NCI-H1092 treated with DMSO at 0.1 percent for 48 hours (cell line): Measurements from ENCODE around the gene MS4A15.
"Not testable (repeated sequence)": the region's sequence is repeated elsewhere in the genome, so short reads cannot be mapped to it uniquely, and the experiment has no call there.

Experiments used
- DNase-seq: peaks from one replicate; lab custom pipeline; 2025; lab: John Stamatoyannopoulos, UW

Gene MS4A15

DNA sequence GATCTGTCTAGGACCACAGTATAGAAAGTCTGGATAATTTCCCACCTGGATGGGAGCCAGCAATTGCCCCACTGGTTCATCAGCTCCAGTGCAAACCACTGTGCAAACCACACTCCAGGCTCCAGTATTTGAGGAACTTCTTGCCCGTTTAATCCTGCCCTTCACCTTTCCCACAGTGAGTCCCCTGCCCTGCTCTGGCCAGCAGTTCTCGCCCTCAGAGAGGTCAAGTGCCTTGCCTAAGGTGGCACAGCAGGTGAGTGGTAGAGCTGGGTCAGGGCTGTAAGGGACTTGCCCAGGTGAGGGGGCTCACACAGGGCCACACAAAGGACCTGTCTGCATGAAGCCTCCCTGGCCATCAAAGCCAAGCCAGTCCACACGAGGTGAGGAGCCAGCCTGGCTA lies 52.6 kb downstream of the MS4A15 start:
- DNase-seq: no peak

DNA sequence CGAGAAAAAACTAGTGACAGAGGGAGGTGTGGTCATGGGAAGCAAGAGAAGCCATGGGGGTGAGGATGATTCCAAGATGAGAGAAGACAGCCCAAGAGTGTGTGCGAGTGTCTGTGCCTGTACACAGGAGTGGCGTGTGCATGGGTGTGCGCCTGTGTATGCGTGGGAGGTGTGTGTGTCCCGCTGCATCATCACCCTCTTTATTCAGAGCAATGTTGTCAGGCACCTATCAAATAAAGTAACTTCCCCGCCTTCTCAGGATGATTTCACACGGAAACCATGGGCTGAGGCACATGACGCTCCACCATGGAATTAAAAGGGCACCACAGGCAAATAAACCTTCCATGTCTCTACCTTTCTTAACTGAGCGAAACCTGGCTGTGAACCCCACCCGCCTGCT lies 53.0 kb downstream of the MS4A15 start:
- DNase-seq: no peak

DNA sequence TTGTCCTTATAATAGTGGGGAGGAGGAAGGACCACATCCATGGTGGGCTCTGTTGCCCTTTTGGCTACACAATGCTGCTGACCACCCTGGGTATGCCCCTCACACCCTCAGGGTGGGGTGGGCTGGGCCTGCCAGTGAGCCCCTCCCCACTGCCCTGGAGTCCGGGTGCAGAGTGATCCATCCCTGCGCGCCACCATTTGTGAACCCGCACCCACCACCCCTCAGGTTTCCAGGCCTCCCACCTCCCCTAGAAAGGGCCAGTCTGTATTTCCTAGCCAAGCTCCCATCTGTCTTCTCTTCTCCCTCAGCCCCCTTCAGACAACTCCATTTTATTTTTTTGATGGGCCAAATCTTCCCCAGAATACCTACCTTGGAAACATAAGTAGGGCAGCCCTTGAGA lies 53.5 kb downstream of the MS4A15 start:
- DNase-seq: no peak

DNA sequence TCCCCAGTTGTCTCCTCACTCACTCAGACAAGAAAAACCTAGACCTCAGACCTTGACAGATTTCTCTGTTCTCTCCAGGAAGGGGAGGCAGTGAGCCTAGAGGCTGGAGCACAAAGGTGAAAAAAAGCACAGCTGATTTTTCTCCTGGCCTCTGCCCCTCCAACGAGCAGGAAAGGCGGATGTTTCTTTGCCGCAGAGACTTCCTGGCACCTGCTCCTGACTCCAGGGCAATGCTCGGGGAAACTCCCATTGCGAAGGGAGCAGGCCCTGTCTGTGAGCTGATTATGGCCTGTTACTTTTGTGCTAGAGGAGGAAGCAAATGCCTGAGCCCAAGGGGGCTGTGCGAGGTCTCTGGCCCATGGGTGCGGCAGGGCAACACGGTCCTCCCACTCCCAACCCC lies 53.9 kb downstream of the MS4A15 start:
- DNase-seq: no peak

DNA sequence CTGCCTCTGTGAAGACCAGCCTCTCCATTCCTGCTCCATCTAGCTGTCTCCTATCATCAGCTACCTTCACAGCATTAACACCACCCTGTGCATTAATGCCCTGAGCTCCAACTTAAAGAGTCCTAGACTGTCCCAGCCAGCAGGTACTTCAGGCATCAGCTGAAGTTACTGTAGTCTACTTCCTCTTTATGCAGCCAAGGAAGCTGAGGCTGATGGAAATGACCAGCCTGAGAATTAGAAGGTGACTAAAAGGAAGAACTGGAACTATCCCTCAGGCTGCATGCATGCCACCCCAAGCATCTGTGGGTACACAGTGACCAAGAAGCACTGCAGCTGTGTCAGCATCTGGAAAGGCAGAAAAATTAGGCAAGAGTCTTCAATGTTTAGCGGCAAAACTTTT lies 56.7 kb downstream of the MS4A15 start:
- no peak for DNase-seq

DNA sequence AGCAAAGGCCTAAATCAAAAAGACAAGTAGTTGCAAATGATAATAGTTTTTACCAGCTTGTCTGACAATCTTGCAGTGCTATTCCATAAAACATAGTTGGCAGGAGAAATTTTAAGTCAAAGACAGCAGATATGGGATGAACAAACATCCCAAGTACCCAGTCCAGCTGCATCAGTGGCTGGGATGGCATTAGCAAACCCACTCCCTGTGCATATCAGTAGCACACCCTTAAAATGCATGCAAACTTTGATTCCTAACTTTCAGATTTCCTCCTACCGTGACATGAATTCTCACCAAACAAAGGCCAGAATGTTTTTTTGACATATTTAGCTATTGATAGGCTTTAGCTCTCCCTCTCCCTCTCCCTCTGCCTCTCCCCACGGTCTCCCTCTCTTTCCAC lies 57.4 kb downstream of the MS4A15 start:
- no peak for DNase-seq

DNA sequence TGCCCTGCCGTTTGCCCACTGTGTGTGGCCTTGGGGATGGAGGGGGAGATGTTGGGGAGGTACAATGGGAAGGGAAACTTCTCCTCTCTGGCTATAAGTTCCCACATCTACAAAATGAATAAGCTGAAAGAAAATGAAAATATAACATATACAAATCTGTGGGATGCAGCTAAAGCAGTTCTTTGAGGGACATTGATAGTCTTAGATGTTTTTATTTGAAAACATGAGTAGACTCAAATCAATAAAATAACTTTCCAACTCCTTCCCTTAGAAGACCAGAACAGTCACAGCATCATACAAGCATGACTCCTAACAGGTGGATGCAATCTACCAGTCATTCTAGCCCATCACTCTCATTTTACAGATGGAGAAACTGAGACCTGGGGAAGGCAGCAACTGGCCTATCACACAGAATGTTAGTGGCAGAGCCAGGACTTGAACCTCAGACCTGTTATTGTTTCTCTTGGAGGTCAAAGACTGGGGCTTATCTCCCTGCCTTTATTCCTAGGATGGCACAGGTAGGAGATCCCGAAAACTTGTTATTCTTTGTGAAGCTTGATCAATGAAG lies 60.0 kb downstream of the MS4A15 start:
- DNase-seq: no peak

- no peak for DNase-seq
These were observed 61.4 kb downstream of the MS4A15 start for GRCh38 chr11:60818057-60818456.

DNA sequence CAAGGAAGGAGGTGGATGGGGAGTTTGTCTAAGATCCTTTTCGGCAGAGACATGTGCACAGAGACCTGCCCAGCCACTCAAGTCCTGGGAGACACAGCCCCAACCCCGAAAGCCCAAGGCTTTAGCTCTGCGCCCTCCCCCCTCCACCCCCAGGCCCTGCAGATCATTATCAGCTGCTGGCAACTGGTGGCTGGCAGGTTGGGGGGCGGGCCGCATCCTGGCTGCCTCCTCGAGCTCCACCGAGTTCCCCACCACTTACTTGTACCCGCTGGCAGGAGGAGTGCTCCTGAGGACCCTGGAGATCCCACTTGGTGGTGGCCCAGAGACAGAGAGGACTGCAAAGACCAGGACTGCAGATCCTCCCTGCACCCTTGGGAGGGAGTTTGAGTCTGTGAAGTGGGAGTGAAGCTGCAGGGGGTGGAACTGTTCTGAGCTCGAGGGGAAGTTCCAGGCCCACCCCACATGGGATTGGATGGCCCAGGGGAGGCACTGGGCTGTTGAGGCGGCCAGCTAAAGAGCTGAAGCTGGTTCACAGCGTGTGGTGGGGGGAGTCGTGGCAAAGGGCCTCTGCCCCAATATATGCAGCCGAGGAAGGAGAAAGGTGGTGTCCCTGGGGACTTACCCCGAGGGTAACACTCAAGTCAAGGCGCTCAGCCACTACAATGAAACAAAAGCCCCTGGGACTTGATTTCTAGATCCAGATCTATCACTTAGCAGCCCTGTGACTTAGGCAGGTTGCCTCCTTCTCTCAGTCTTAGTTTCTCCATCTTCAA lies 65.3 kb downstream of the MS4A15 start:
- DNase-seq: no peak

DNA sequence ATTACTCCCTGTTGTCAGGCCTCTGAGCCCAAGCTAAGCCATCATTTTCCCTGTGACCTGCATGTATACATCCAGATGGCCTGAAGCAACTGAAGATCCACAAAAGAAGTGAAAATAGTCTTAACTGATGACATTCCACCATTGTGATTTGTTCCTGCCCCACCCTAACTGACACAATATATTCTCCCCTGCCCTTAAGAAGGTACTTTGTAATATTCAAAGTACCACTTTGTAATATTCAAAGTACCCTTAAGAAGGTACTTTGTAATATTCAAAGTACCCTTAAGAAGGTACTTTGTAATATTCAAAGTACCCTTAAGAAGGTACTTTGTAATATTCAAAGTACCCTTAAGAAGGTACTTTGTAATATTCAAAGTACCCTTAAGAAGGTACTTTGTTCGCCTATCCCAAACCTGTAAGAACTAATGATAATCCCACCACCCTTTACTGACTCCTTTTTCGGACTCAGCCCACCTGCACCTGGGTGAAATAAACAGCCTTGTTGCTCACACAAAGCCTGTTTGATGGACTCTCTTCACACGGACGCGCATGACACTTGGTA lies 67.2 kb downstream of the MS4A15 start:
- not testable (repeated sequence) for DNase-seq

- DNase-seq: no peak
These were observed 68.5 kb downstream of the MS4A15 start for GRCh38 chr11:60825118-60825517.

- no peak for DNase-seq
These were observed 69.1 kb downstream of the MS4A15 start for GRCh38 chr11:60825790-60826189.
